ENCODE measurements around the gene DPM2.

DPM2 gene

GRCh38 chr9:127937388-127938297 lies at the start of gene DPM2:
Gene DPM2, minus strand, starts transcription at chr9:127937854. Its CDS starts 34 bp downstream, at chr9:127937820.
- DNase-seq (ENCODE audit: low read depth) = peak; percentile 81

- DNase-seq (ENCODE audit: low read depth) = no peak
Measured at GRCh38 chr9:127987103-127987614, 49.5 kb upstream of the DPM2 start.

- DNase-seq (ENCODE audit: low read depth) = no peak
Measured at GRCh38 chr9:127985011-127985410, 47.4 kb upstream of the DPM2 start.

- no peak for DNase-seq (ENCODE audit: low read depth)
Measured at GRCh38 chr9:127983847-127984289, 46.2 kb upstream of the DPM2 start.

- DNase-seq (ENCODE audit: low read depth) = no peak
Measured at GRCh38 chr9:127982912-127983311, 45.3 kb upstream of the DPM2 start.

- no peak for DNase-seq (ENCODE audit: low read depth)
Measured at GRCh38 chr9:127981559-127982121, 44.0 kb upstream of the DPM2 start.

GRCh38 chr9:127980706-127981558 lies 43.3 kb upstream of the DPM2 start, which contains the start of gene EEIG1:
Gene EEIG1, minus strand, starts transcription at chr9:127980989. Its CDS starts 852 bp downstream, at chr9:127980137.
- peak; percentile 93 for DNase-seq (ENCODE audit: low read depth)

GRCh38 chr9:127980060-127980705 lies 42.5 kb upstream of the DPM2 start:
- DNase-seq (ENCODE audit: low read depth) = peak; percentile 43

GRCh38 chr9:127979333-127980059 lies 41.8 kb upstream of the DPM2 start:
- DNase-seq (ENCODE audit: low read depth) = no peak

- DNase-seq (ENCODE audit: low read depth) = no peak
Measured at GRCh38 chr9:127979015-127979332, 41.3 kb upstream of the DPM2 start.

- no peak for DNase-seq (ENCODE audit: low read depth)
Measured at GRCh38 chr9:127977884-127978647, 40.4 kb upstream of the DPM2 start.

- DNase-seq (ENCODE audit: low read depth) = no peak
Measured at GRCh38 chr9:127977009-127977883, 39.6 kb upstream of the DPM2 start.

GRCh38 chr9:127976498-127976897 lies 38.8 kb upstream of the DPM2 start:
- DNase-seq (ENCODE audit: low read depth) = peak; percentile 61

GRCh38 chr9:127975376-127976315 lies 38.0 kb upstream of the DPM2 start:
- DNase-seq (ENCODE audit: low read depth) = no peak

GRCh38 chr9:127974769-127975261 lies 37.2 kb upstream of the DPM2 start:
- no peak for DNase-seq (ENCODE audit: low read depth)

GRCh38 chr9:127974001-127974768 lies 36.5 kb upstream of the DPM2 start:
- DNase-seq (ENCODE audit: low read depth) = no peak
